ENCODE results near the gene BICC1.

The BICC1 gene

GRCh38 chr10:58651742-58652141 is 139.1 kb downstream of the BICC1 start:
- no peak for DNase-seq

GRCh38 chr10:58653139-58653538 is 140.5 kb downstream of the BICC1 start:
- no peak for DNase-seq

- no peak for DNase-seq
Measured at GRCh38 chr10:58660575-58661255, 148.0 kb downstream of the BICC1 start.

GRCh38 chr10:58661336-58661735 is 148.7 kb downstream of the BICC1 start:
- no peak for DNase-seq

DNA sequence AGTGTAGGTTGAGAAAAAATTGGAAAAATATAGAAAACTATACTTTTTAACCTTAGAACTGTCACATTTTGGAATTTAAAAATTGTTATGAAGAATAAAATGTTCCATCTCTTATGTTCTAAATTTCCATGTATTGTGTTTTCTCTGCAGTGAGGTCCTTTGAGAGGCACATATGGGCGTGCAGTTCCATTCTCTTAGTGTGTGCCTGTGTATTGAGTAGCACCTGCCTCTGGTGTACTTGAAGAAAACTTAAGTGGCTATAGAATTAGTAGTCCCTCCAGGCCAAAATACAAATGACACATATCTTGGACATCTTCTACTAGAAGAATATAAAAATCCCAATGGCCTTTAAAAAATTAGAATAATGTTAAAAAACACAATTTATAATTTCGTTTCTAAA is 149.2 kb downstream of the BICC1 start:
- no peak for DNase-seq

- no peak for DNase-seq
Measured at GRCh38 chr10:58662314-58662713, 149.6 kb downstream of the BICC1 start.

DNA sequence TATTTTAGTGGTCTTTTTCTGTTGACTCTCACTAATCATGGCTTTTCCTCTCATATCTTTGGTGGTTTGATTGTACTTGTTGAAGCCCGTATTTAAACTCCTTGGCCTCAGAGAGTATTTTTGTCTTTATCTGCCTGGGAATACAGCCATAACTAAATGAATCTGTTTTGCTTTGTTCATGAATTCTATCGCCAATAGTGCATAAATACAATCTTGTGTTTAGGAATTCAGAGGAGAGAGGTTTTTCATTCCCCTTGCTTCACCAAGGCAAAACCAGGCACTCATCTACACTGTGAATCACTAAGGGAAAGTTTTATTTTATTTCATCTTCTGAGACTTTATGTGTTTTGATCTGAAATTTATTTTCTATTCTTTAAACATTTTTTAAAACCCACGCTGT is 152.7 kb downstream of the BICC1 start:
- no peak for DNase-seq

GRCh38 chr10:58666024-58666423 is 153.4 kb downstream of the BICC1 start:
- no peak for DNase-seq

DNA sequence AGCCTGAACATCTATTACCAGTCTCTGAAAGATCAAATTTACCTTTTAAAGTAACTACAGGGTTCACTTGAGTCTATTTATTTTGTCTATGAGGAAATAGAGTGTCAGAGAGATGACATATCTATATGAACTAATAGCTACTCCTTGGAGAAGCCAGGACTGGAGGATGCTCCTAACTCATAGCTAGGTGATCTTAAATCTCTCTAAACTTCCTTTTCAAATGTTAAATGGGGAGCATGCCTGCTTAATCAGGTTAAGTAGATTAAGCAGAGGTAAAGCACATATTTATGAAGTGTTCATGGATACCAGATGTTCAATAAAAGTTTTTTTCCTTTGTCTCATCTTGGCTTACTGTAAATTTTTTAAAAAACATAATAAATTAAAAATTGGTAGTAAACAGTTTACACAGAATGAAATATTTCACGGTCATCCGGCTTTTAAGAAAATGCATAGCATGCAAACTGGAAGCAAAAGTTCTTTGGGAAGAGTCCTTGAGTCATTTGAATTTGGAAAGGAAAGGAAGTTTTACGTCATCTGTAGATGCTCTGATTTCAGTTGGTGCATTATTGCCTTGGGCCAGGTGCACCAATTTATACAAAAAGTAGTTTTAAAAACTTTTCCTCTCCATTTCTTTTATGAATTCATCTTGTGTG is 155.1 kb downstream of the BICC1 start:
- no peak for DNase-seq

GRCh38 chr10:58672845-58673244 is 160.2 kb downstream of the BICC1 start:
- DNase-seq = no peak

DNA sequence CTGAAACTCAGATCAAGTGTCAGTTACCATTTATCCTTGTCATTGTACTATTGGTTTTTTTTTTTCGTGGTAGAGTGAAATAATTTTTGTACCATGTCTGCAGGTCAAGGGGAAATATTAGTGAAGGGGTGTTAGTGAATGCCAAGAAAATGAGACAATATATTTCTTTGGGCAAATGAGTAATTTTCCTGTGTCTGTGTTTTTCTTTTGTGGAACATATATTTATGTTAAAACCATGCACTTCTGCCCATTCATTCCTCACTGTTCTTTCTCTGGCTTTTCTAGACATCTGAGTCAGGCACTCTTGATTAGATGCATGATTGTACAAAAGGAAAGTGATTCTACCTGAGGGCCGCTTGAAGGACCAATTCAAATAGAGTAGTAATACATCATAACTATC is 161.6 kb downstream of the BICC1 start:
- no peak for DNase-seq

GRCh38 chr10:58675321-58675720 is 162.6 kb downstream of the BICC1 start:
- no peak for DNase-seq

GRCh38 chr10:58691528-58691927 is 178.9 kb downstream of the BICC1 start:
- DNase-seq = no peak

GRCh38 chr10:58693919-58694318 is 181.2 kb downstream of the BICC1 start:
- no peak for DNase-seq

GRCh38 chr10:58695022-58695421 is 182.3 kb downstream of the BICC1 start:
- DNase-seq = no peak

DNA sequence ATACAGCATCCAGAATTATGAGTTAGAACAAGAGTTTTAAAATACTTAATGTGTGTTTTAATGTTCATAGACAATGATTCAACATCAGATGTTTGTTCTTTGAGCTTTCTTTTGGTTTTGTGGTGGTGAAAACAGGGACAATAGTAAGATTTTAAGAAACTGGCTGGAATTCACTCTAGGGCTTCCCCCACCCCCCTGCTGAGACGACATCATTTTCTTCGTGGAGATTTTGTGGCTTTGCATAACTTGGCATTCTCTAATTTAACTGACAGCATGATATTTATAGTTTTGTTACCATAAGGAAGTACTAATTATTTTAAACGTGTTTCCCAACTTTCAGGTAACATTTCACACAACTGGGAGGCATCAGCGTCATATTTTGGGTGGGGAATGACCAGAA is 184.1 kb downstream of the BICC1 start:
- no peak for DNase-seq

- DNase-seq = no peak
Measured at GRCh38 chr10:58697691-58698090, 185.0 kb downstream of the BICC1 start.

GRCh38 chr10:58698777-58699356 is 186.2 kb downstream of the BICC1 start:
- no peak for DNase-seq

DNA sequence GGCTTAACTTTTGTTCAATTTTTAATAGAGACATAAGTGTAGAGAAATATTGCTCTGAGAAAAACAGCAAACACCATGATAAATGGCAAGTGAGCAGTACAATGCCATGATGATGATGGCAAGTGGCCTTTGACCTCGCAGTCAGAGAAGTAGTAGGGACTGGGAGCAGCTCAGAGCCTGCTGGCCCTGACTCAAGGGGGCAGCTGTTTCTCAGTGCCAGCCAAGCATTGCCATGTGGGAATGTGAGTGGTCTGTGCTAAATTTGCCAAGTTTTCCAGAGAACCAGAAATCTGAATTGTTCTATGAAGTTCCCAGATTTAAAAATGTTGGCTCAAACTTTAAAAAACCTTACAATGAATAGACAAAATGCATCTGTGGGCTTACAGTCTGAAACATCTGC is 187.9 kb downstream of the BICC1 start:
- no peak for DNase-seq

DNA sequence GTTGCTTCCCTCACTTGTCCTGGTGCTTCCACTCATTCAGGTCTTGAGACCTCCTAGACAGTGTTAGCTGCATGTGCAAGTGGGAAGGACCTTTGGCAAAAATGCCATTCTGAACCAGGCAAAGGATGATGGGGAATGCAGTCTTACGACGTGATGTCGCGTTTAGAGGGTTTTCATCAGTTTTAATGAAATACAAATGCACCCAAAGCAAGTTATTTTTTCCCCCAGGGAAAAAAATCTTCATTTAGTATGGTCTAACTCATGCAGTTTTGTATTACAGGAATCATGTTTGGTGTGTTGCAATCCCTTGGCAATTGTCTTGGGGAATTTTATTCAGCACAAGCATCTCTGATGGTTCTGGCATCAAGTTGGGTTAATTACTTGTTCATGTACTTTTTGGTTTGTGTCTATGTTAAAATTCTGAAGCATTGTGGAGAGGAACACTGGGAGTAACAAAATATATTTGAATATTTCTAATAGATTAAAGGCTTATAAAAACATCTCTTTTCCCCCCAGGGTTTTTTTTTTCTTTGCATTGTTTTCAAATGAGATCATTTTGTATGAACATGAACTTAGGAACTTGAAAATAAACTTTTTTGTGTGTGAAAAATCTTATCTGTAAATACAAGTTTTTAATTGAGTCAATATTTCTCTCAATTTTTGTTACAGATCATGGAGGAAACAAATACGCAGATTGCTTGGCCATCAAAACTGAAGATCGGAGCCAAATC is 188.9 kb downstream of the BICC1 start:
- DNase-seq = no peak

- no peak for DNase-seq
Measured at GRCh38 chr10:58704226-58704625, 191.6 kb downstream of the BICC1 start.

DNA sequence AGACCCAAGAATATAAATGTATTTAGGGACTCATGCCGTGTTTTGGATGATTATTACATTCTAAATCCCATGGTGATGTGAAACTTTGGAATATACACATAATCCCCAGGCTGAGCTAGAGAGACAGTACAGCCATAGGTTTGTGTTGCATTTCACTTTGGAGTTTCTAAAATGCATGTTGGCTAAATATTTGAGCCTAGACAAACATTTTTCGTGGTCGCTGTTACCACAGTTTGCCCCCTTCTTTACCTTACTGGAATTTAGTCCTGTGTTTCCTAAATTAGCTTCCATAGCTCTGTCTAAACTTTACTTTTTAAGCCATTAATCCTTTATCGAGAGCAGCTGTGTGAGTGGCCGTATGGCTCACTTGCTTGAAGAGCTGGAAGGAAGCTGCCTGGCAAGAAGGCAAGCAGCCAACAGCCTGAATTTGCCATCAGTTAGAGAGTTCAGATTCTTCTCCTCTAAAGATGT is 192.0 kb downstream of the BICC1 start:
- no peak for DNase-seq

DNA sequence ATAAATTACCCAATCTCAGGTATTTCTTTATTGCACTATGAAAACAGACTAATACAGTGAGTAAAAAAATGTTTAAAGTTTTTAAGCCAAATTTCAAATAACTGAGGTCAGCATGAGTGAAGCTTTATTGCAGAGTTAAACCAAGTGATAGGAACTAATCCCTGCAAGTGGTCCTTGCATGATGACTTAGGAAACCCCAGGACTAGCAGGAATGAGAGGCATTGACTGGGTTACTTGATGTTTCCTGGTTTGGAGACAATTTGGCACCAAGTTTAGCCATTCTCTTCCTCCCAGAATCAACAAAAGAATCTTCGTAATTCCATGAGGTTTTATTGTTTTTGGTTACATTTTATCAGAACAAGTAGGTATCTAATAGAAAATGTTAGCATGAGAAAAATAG is 194.2 kb downstream of the BICC1 start:
- no peak for DNase-seq

DNA sequence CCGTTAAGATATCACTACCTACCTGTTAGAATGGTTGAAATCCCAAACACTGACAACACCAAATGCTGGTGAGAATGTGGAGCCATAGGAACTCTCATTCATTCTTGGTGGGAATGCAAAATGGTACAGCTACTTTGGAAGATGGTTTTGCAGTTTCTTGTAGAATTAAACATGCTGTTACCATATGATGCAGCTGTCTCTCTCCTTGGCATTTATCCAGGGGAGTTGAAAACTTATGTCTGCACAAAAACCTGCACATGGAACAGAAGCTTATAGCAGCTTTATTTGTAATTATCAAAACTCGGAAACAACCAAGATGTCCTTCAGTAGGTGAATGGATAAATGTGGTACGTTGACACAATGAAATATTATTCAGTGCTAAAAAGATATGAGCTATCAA is 199.5 kb downstream of the BICC1 start:
- no peak for DNase-seq

All from activated gamma-delta T cell (primary cell).